H9 (cell line): Measurements from ENCODE around the gene TMEM150B. TPM values are rescaled to one million over a fixed set of nuclear protein-coding genes. Genes with fewer than 3 reads are reported as not detected.

Source experiments
- DNase-seq: peaks from one replicate; pipeline ENCODE4 v3.0.0-alpha.2; 2017
- H2AFZ ChIP-seq: one replicate; pipeline ENCODE4 v1.6.1; 2013; ENCODE audit warnings: mild to moderate bottlenecking, low read length, control low read depth, moderate library complexity
- H2AK5ac ChIP-seq: 2 replicates; pipeline ENCODE4 v1.6.1; 2013; ENCODE audit warnings: low read length, control low read depth, mixed read lengths; ENCODE audit not compliant: insufficient read length
- H2BK120ac ChIP-seq: one replicate; pipeline ENCODE4 v1.6.1; 2013; ENCODE audit warnings: low read depth, mild to moderate bottlenecking, low read length, control low read depth, inconsistent platforms; ENCODE audit not compliant: poor library complexity, severe bottlenecking
- H2BK12ac ChIP-seq: 2 replicates; pipeline ENCODE4 v1.6.1; 2013; ENCODE audit warnings: low read length, control low read depth, mixed read lengths, low read depth; ENCODE audit not compliant: insufficient read length
- H2BK15ac ChIP-seq: 2 replicates; pipeline ENCODE4 v1.6.1; 2013; ENCODE audit warnings: low read depth, low read length, control low read depth
- H2BK20ac ChIP-seq: one replicate; pipeline ENCODE4 v1.6.1; 2013; ENCODE audit warnings: low read depth, mild to moderate bottlenecking, low read length, control low read depth, inconsistent platforms; ENCODE audit not compliant: poor library complexity, severe bottlenecking
- H2BK5ac ChIP-seq: 2 replicates; pipeline ENCODE4 v1.6.1; 2013; ENCODE audit warnings: low read length, control low read depth, mixed read lengths; ENCODE audit not compliant: insufficient read length
- H3K14ac ChIP-seq: 2 replicates; pipeline ENCODE4 v1.6.1; 2013; ENCODE audit warnings: low read length, control low read depth; ENCODE audit not compliant: insufficient read depth
- H3K18ac ChIP-seq: 2 replicates; pipeline ENCODE4 v1.6.1; 2013; ENCODE audit warnings: low read depth, mild to moderate bottlenecking, mixed read lengths, low read length, control low read depth; ENCODE audit not compliant: insufficient read length
- H3K23ac ChIP-seq: 2 replicates; pipeline ENCODE4 v1.6.1; 2013; ENCODE audit warnings: low read length, control low read depth, mixed read lengths, low read depth; ENCODE audit not compliant: insufficient read length
- H3K23me2 ChIP-seq: 2 replicates; pipeline ENCODE4 v1.6.1; 2013; ENCODE audit warnings: low read depth, mild to moderate bottlenecking, mixed read lengths, low read length, control low read depth; ENCODE audit not compliant: insufficient read length, poor library complexity, severe bottlenecking
- H3K27ac ChIP-seq: 2 replicates; pipeline ENCODE4 v1.5.1; 2013; ENCODE audit warnings: low read length, control low read depth, mixed read lengths, low read depth; ENCODE audit not compliant: insufficient read length
- H3K27me3 ChIP-seq: 2 replicates; pipeline ENCODE4 v1.6.1; 2013; ENCODE audit warnings: low read length, control low read depth, inconsistent platforms; ENCODE audit not compliant: insufficient read depth
- H3K4ac ChIP-seq: 2 replicates; pipeline ENCODE4 v1.6.1; 2013; ENCODE audit warnings: low read depth, mild to moderate bottlenecking, control low read depth, inconsistent platforms, low read length, moderate library complexity
- H3K4me1 ChIP-seq: 2 replicates; pipeline ENCODE4 v1.6.1; 2013; ENCODE audit warnings: low read length, control low read depth, inconsistent platforms; ENCODE audit not compliant: insufficient read depth
- H3K4me2 ChIP-seq: 2 replicates; pipeline ENCODE4 v1.6.1; 2013; ENCODE audit warnings: low read length, control low read depth, mixed read lengths; ENCODE audit not compliant: insufficient read length, insufficient read depth
- H3K56ac ChIP-seq: 2 replicates; pipeline ENCODE4 v1.6.1; 2013; ENCODE audit warnings: low read depth, mild to moderate bottlenecking, mixed read lengths, low read length, control low read depth; ENCODE audit not compliant: insufficient read length
- H3K79me1 ChIP-seq: 2 replicates; pipeline ENCODE4 v1.6.1; 2013; ENCODE audit warnings: low read depth, mild to moderate bottlenecking, moderate library complexity, low read length, control low read depth, inconsistent platforms; ENCODE audit not compliant: insufficient read depth, poor library complexity, severe bottlenecking
- H3K79me2 ChIP-seq: 2 replicates; pipeline ENCODE4 v1.6.1; 2013; ENCODE audit warnings: low read length, control low read depth, inconsistent platforms; ENCODE audit not compliant: insufficient read depth
- H3K9ac ChIP-seq: 2 replicates; pipeline ENCODE4 v1.6.1; 2013; ENCODE audit warnings: low read length, control low read depth, mixed read lengths; ENCODE audit not compliant: insufficient read length; ENCODE audit errors: extremely low read depth
- H3K9me3 ChIP-seq: one replicate; pipeline ENCODE4 v1.6.1; 2013; ENCODE audit warnings: low read depth, low read length, inconsistent platforms; ENCODE audit not compliant: control insufficient read depth
- H3T11ph ChIP-seq: one replicate; pipeline ENCODE4 v1.6.1; 2013; ENCODE audit warnings: mild to moderate bottlenecking, low read length, control low read depth, inconsistent platforms
- H4K20me1 ChIP-seq: one replicate; pipeline ENCODE4 v1.6.1; 2013; ENCODE audit not compliant: control insufficient read depth, insufficient read length, insufficient read depth
- H4K5ac ChIP-seq: 2 replicates; pipeline ENCODE4 v1.6.1; 2013; ENCODE audit warnings: low read depth, mild to moderate bottlenecking, mixed read lengths, low read length, control low read depth; ENCODE audit not compliant: insufficient read length
- H4K8ac ChIP-seq: replicated peaks from 2 replicates; pipeline ENCODE4 v1.6.1; 2013; ENCODE audit warnings: low read length, control low read depth, mixed read lengths, low read depth; ENCODE audit not compliant: insufficient read length
- H4K91ac ChIP-seq: 2 replicates; pipeline ENCODE4 v1.6.1; 2013; ENCODE audit warnings: low read depth, mild to moderate bottlenecking, moderate library complexity, mixed read lengths, low read length, control low read depth; ENCODE audit not compliant: insufficient read length
- H3K27ac Mint-ChIP-seq, 3 experiments: 2 replicates in 2 of 3; 3 replicates in 1 of 3; pipeline ENCODE4 v1.8.0; 2020 to 2021; ENCODE audit warnings: mixed read lengths in 3 of 3, mild to moderate bottlenecking in 1 of 3, moderate library complexity in 1 of 3
- H3K27me3 Mint-ChIP-seq: 2 replicates; pipeline ENCODE4 v1.8.0; 2021; ENCODE audit warnings: low read depth, mild to moderate bottlenecking, moderate library complexity, mixed read lengths
- H3K36me3 Mint-ChIP-seq, 3 experiments: 2 replicates in 2 of 3; 3 replicates in 1 of 3; pipeline ENCODE4 v1.8.0; 2020 to 2021; ENCODE audit warnings: low read depth in 3 of 3, mixed read lengths in 3 of 3; ENCODE audit not compliant: insufficient read depth in 1 of 3
- H3K4me1 Mint-ChIP-seq, 2 experiments: 2 replicates each; pipeline ENCODE4 v1.8.0; 2020; ENCODE audit warnings: mixed read lengths in 2 of 2
- H3K4me3 Mint-ChIP-seq, 2 experiments: 2 replicates in 1 of 2; 3 replicates in 1 of 2; pipeline ENCODE4 v1.8.0; 2020 to 2021; ENCODE audit warnings: mild to moderate bottlenecking in 2 of 2, mixed read lengths in 2 of 2, moderate library complexity in 1 of 2
- H3K9me3 Mint-ChIP-seq, 2 experiments: 2 replicates in 1 of 2; 3 replicates in 1 of 2; pipeline ENCODE4 v1.8.0; 2020; ENCODE audit warnings: mild to moderate bottlenecking in 2 of 2, mixed read lengths in 2 of 2, moderate library complexity in 1 of 2
- WGBS: extraction: QIAGEN DNeasy Blood & Tissue Kit; methylation state at CpG from one replicate; pipeline ENCODE4 v1.1.7; 2013; ENCODE audit warnings: missing lambda C conversion rate, low lambda C conversion rate, mixed read lengths; ENCODE audit not compliant: insufficient read length; ENCODE audit errors: extremely low coverage; 5-methylcytosine and 5-hydroxymethylcytosine counted together
- total RNA-seq: library from RNA; stranded (reverse); gene quantifications from 2 replicates; pipeline ENCODE4 v1.2.1, GENCODE V29; 2021
- TF ChIP-seq, protein P1 (sequence below): fragments of 200-600 bp; sonication (generic); conservative IDR thresholded peaks from 3 replicates; pipeline ENCODE4 v1.8.0; 2021; ENCODE audit warnings: antibody characterized with exemption, mild to moderate bottlenecking

The TMEM150B gene
- total RNA-seq, 1 experiment from 2014 or later, result 0.63 TPM

DNA sequence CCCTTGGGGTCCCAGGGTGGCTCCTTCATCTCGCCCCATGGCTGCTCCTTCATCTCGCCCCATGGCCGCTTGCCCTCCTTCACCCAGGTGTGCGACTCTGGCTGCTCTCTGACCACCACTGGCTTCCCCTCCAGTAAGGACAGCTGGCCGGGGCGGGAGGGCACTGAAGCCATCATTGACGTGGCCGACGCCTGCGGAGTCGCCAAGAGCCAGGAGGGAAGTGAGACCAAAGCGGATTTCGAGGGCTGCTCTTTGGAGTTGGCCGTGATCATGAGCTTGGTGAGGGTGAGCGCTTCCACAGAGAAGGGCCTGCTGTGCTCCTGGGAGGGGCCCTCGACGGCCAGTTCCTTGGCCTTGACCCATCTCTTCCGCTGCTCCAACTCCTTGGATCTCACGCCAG is 33.4 kb upstream of the TMEM150B start:
- TF ChIP-seq, protein P1, sequence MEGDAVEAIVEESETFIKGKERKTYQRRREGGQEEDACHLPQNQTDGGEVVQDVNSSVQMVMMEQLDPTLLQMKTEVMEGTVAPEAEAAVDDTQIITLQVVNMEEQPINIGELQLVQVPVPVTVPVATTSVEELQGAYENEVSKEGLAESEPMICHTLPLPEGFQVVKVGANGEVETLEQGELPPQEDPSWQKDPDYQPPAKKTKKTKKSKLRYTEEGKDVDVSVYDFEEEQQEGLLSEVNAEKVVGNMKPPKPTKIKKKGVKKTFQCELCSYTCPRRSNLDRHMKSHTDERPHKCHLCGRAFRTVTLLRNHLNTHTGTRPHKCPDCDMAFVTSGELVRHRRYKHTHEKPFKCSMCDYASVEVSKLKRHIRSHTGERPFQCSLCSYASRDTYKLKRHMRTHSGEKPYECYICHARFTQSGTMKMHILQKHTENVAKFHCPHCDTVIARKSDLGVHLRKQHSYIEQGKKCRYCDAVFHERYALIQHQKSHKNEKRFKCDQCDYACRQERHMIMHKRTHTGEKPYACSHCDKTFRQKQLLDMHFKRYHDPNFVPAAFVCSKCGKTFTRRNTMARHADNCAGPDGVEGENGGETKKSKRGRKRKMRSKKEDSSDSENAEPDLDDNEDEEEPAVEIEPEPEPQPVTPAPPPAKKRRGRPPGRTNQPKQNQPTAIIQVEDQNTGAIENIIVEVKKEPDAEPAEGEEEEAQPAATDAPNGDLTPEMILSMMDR, result no peak
- no peak overlapping the region for H4K91ac ChIP-seq
- Mint-ChIP-seq H3K4me3 (no peak overlapping the region), H3K9me3 (no peaks in the 10 kb centered on the region), H3K36me3 (no peaks in the 10 kb centered on the region), H3K27me3 (peaks cover 59% of the 10 kb centered on the region), H3K27ac (no peak overlapping the region), H3K4me1 (peaks cover 12 to 21% of the 10 kb centered on the region in 2 experiments)
- no peak overlapping the region for H3K56ac ChIP-seq
- H3K79me2 ChIP-seq, result no peaks in the 10 kb centered on the region
- H3K23me2 ChIP-seq, result peaks cover 3% of the 10 kb centered on the region
- H3K79me1 ChIP-seq, result no peaks in the 10 kb centered on the region
- H3K4ac ChIP-seq, result no peak overlapping the region
- no peak overlapping the region for H2AK5ac ChIP-seq
- no peak overlapping the region for H3K23ac ChIP-seq
- H3K9ac ChIP-seq, result no peak overlapping the region
- no peak overlapping the region for H3K4me2 ChIP-seq
- H3K18ac ChIP-seq, result no peak overlapping the region
- H3K9me3 ChIP-seq, result no peaks in the 10 kb centered on the region
- no peak overlapping the region for H2BK20ac ChIP-seq
- H2BK5ac ChIP-seq, result no peak overlapping the region
- no CpG with 5 or more reads among the region's 19 CpGs for WGBS
- H2BK15ac ChIP-seq, result no peak overlapping the region
- H4K20me1 ChIP-seq, result no peaks in the 10 kb centered on the region
- no peak overlapping the region for H2BK12ac ChIP-seq
- no peak for DNase-seq
- H3K14ac ChIP-seq, result no peak overlapping the region
- H2BK120ac ChIP-seq, result no peak overlapping the region
- H4K8ac ChIP-seq, result no peak overlapping the region
- H4K5ac ChIP-seq, result no peak overlapping the region
- peaks cover 2% of the 10 kb centered on the region; the same call in 1 of the 2 replicates for H3K27me3 ChIP-seq
- H3K27ac ChIP-seq, result no peak overlapping the region
- no peak overlapping the region for H3T11ph ChIP-seq
- H3K4me1 ChIP-seq, result no peaks in the 10 kb centered on the region
- H2AFZ ChIP-seq, result no peak overlapping the region
